Gastroesophageal sphincter (tissue), 4 donors: ENCODE measurements around the gene TPBGL. TPM values are rescaled to one million over a fixed set of nuclear protein-coding genes. Genes with fewer than 3 reads are reported as not detected.

Experiments
- ATAC-seq: fragments of 150-250 bp; one replicate; pipeline ENCODE4 v1.9.1; 2016; ENCODE audit warnings: mild to moderate bottlenecking, moderate library complexity
- H3K27ac ChIP-seq, 4 donors: fragments of 200-600 bp; sonication (generic) in 3 of 4; 1 replicate in 3 of 4; 2 replicates in 1 of 4; pipeline ENCODE4 v1.5.1; 2016 to 2019
- H3K27me3 ChIP-seq: fragments of 200-600 bp; sonication (generic); one replicate; pipeline ENCODE4 v1.5.1; 2019
- H3K36me3 ChIP-seq, 2 donors: fragments of 200-600 bp; sonication (generic); one replicate each; pipeline ENCODE4 v1.5.1; 2019; ENCODE audit warnings: control low read depth in 1 of 2
- H3K4me1 ChIP-seq, 3 donors: fragments of 200-600 bp; sonication (generic); 1 replicate in 2 of 3; 2 replicates in 1 of 3; pipeline ENCODE4 v1.5.1; 2016 to 2019; ENCODE audit warnings: control low read depth in 2 of 3
- H3K4me3 ChIP-seq, 2 donors: fragments of 200-600 bp; sonication (generic); one replicate each; pipeline ENCODE4 v1.5.1; 2019; ENCODE audit warnings: mild to moderate bottlenecking in 1 of 2, moderate library complexity in 1 of 2
- H3K9me3 ChIP-seq, 3 donors: fragments of 200-600 bp; sonication (generic); one replicate each; pipeline ENCODE4 v1.5.1; 2017 to 2019; ENCODE audit warnings: control low read depth in 2 of 3
- EP300 ChIP-seq: sonication (generic); formaldehyde crosslinking; IDR thresholded peaks from one replicate; pipeline ENCODE4 v1.6.1; 2017; ENCODE audit warnings: antibody characterized with exemption, mild to moderate bottlenecking
- POLR2A ChIP-seq, 2 donors: fragments of 450-650 bp; IDR thresholded peaks; one replicate each; pipeline ENCODE4 v1.6.1; 2017; ENCODE audit warnings: antibody characterized with exemption in 2 of 2, mild to moderate bottlenecking in 2 of 2, moderate library complexity in 1 of 2
- POLR2AphosphoS5 ChIP-seq: sonication (generic); formaldehyde crosslinking; IDR thresholded peaks from one replicate; pipeline ENCODE4 v1.6.1; 2017; ENCODE audit warnings: antibody characterized with exemption
- WGBS, 2 donors: methylation state at CpG; one replicate each; pipeline ENCODE4 v1.1.5; 2018; ENCODE audit warnings: low coverage in 1 of 2; 5-methylcytosine and 5-hydroxymethylcytosine counted together
- total RNA-seq, 4 donors: library from RNA; depleted of rRNA; stranded (reverse); fragments of >200 nt; gene quantifications; one replicate each; pipeline ENCODE4 v1.1.0, GENCODE V29; 2016
- TF ChIP-seq, protein P1 (sequence below), 4 experiments: fragments of 200-600 bp in 2 of 4; fragments of 450-650 bp in 2 of 4; sonication (generic) in 1 of 4; IDR thresholded peaks; one replicate each; pipeline ENCODE4 v1.5.1; 2017 to 2019; ENCODE audit warnings: antibody characterized with exemption in 4 of 4, mild to moderate bottlenecking in 2 of 4, moderate library complexity in 2 of 4

TPBGL gene
- total RNA-seq, 4 donors from 2014 or later, result 0.13 to 0.31 TPM; not detected in 2

DNA sequence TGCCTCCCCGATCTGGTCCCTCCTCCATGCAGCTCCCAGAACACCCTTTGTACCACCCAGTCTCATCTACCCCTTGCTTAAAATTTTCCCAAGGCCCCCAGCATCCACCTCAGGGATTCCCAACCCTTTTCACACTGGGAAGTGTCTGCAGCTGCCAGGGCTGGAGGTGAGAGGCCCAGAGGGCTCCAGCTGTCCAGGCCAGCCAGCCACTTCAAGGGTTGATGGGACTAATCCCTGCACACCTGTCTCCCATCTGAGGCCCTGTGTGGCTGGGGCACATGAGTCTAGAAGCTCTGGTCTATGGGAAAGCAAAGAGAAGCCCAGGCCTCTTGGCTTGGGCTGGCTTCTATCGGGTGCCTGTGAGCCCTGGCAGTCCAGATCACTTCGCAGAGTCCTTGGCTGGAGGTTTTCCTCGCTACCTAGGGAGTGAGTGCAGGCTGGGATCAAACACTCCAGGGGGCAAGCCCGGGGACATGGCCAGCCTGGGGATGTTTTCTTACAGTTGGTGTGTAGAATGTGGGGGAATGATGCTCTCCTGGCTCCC lies 41.1 kb upstream of the TPBGL start:
- H3K9me3 ChIP-seq, result no peaks in the 10 kb centered on the region
- ATAC-seq, result no peak
- TF ChIP-seq, protein P1, sequence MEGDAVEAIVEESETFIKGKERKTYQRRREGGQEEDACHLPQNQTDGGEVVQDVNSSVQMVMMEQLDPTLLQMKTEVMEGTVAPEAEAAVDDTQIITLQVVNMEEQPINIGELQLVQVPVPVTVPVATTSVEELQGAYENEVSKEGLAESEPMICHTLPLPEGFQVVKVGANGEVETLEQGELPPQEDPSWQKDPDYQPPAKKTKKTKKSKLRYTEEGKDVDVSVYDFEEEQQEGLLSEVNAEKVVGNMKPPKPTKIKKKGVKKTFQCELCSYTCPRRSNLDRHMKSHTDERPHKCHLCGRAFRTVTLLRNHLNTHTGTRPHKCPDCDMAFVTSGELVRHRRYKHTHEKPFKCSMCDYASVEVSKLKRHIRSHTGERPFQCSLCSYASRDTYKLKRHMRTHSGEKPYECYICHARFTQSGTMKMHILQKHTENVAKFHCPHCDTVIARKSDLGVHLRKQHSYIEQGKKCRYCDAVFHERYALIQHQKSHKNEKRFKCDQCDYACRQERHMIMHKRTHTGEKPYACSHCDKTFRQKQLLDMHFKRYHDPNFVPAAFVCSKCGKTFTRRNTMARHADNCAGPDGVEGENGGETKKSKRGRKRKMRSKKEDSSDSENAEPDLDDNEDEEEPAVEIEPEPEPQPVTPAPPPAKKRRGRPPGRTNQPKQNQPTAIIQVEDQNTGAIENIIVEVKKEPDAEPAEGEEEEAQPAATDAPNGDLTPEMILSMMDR (IDR thresholded peaks at IDR 0.05), result no peak
- H3K27ac ChIP-seq, result no peak overlapping the region
- no peaks in the 10 kb centered on the region for H3K36me3 ChIP-seq
- H3K27me3 ChIP-seq, result no peaks in the 10 kb centered on the region
- peaks cover 0 to 16% (median 10%) of the 10 kb centered on the region in 3 donors for H3K4me1 ChIP-seq
- WGBS, 2 donors, result 79% methylated on average over 2 of the region's 5 CpGs; no CpG with 5 or more reads in 1 of the 2 donors
- no peak overlapping the region for H3K4me3 ChIP-seq

- TF ChIP-seq EP300 (no peak), POLR2AphosphoS5 (no peak), POLR2A (IDR thresholded peaks at IDR 0.05) (no peak)
- TF ChIP-seq, protein P1 (IDR thresholded peaks at IDR 0.05), result no peak
- Histone ChIP-seq H3K9me3 (no peaks in the 10 kb centered on the region), H3K4me3 (no peak overlapping the region), H3K4me1 (peaks cover 0 to 10% (median 4%) of the 10 kb centered on the region in 3 donors), H3K36me3 (no peaks in the 10 kb centered on the region), H3K27me3 (peaks cover 5% of the 10 kb centered on the region), H3K27ac (no peak overlapping the region)
- 33% methylated on average over 1 of the region's 10 CpGs; no CpG with 5 or more reads in 1 of the 2 donors for WGBS, 2 donors
- ATAC-seq, result no peak
Measured at GRCh38 chr11:75200051-75200450, 40.5 kb upstream of the TPBGL start.

GRCh38 chr11:75200531-75200930 lies 40.0 kb upstream of the TPBGL start:
- Histone ChIP-seq H3K27me3 (peaks cover 10% of the 10 kb centered on the region), H3K27ac (no peak overlapping the region), H3K36me3 (no peaks in the 10 kb centered on the region), H3K4me1 (peaks cover 0 to 6% (median 0%) of the 10 kb centered on the region in 3 donors), H3K4me3 (no peak overlapping the region), H3K9me3 (no peaks in the 10 kb centered on the region)
- no peak for ATAC-seq
- TF ChIP-seq EP300, result no peak
- TF ChIP-seq POLR2AphosphoS5, result no peak
- TF ChIP-seq, protein P1 (IDR thresholded peaks at IDR 0.05), result no peak
- no peak for TF ChIP-seq POLR2A (IDR thresholded peaks at IDR 0.05)
- WGBS, 2 donors, result 80 to 90% methylated on average over 1 of the region's 2 CpGs

GRCh38 chr11:75201771-75202170 lies 38.8 kb upstream of the TPBGL start:
- Histone ChIP-seq H3K9me3 (no peaks in the 10 kb centered on the region), H3K27me3 (peaks cover 10% of the 10 kb centered on the region), H3K27ac (no peak overlapping the region), H3K4me1 (no peaks in the 10 kb centered on the region), H3K4me3 (no peak overlapping the region), H3K36me3 (no peaks in the 10 kb centered on the region)
- TF ChIP-seq POLR2AphosphoS5 (no peak), POLR2A (IDR thresholded peaks at IDR 0.05) (no peak), EP300 (no peak)
- TF ChIP-seq, protein P1 (IDR thresholded peaks at IDR 0.05), result no peak
- WGBS, 2 donors, result 56 to 64% methylated on average over 1 to 3 of the region's 3 CpGs
- no peak for ATAC-seq

DNA sequence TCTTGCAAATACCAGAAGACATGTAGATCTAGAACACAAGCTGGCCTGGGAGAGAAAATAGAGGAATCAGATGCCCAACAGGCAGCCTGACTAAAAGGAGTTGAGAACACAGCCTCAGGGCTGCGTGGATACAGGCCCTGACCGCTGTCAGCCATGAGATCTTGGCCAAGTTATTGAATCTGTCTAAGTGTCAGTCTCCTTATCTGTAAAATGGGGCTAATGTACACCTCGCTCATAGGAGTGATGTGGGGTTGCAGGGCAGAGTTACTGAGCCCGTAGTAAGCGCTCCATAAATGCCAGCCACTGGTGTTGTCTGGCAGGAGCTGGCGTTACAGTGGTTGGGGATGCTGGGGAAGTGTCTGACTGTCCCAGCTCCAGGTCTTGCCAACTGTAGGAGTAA lies 38.4 kb upstream of the TPBGL start:
- ATAC-seq, result no peak
- Histone ChIP-seq H3K27ac (no peak overlapping the region), H3K9me3 (no peaks in the 10 kb centered on the region), H3K4me1 (no peaks in the 10 kb centered on the region), H3K4me3 (no peak overlapping the region), H3K27me3 (peaks cover 10% of the 10 kb centered on the region), H3K36me3 (no peaks in the 10 kb centered on the region)
- TF ChIP-seq POLR2A (IDR thresholded peaks at IDR 0.05), result no peak
- TF ChIP-seq POLR2AphosphoS5, result no peak
- TF ChIP-seq EP300, result no peak
- TF ChIP-seq, protein P1 (IDR thresholded peaks at IDR 0.05), result no peak
- 50 to 72% methylated on average over 1 to 2 of the region's 6 CpGs for WGBS, 2 donors
